ENCODE data around the gene BOLL. TPM values are rescaled to one million over a fixed set of nuclear protein-coding genes. Genes with fewer than 3 reads are reported as not detected.
"Not testable (repeated sequence)": the region's sequence is repeated elsewhere in the genome, so short reads cannot be mapped to it uniquely, and the experiment has no call there.

The BOLL gene
- total and polyA plus RNA-seq, 12 donors: not detected

GRCh38 chr2:197727011-197727410, 58.1 kb downstream of the BOLL start:
- H3K4me3 ChIP-seq: no peak overlapping the region
- H3K36me3 ChIP-seq (replicated peaks in 1 of 2): no peaks in the 10 kb centered on the region
- TF ChIP-seq CTCF (IDR thresholded peaks at IDR 0.05): no peak
- TF ChIP-seq POLR2A (IDR thresholded peaks at IDR 0.05): no peak
- no peak for DNase-seq
- H3K27me3 ChIP-seq: no peaks in the 10 kb centered on the region
- no peak overlapping the region for H3K27ac ChIP-seq
- H3K4me1 ChIP-seq (replicated peaks in 1 of 2): no peaks in the 10 kb centered on the region
- no peaks in the 10 kb centered on the region for H3K9me3 ChIP-seq (replicated peaks in 1 of 3)
- intact Hi-C loops (cut with DNase I): no loop called here

GRCh38 chr2:197717863-197718262, 67.3 kb downstream of the BOLL start:
- WGBS, 4 donors: 94 to 96% (median 95%) methylated on average over 2 of the region's 2 CpGs
- intact Hi-C loops (cut with DNase I): no loop called here
- no peaks in the 10 kb centered on the region for H3K4me1 ChIP-seq (replicated peaks in 1 of 2)
- H3K27me3 ChIP-seq: no peaks in the 10 kb centered on the region
- no peak overlapping the region for H3K4me3 ChIP-seq
- H3K9me3 ChIP-seq (replicated peaks in 1 of 3): no peaks in the 10 kb centered on the region
- no peak overlapping the region for H3K27ac ChIP-seq
- no peaks in the 10 kb centered on the region for H3K36me3 ChIP-seq (replicated peaks in 1 of 2)
- DNase-seq: no peak
- TF ChIP-seq CTCF (IDR thresholded peaks at IDR 0.05): no peak
- TF ChIP-seq POLR2A (IDR thresholded peaks at IDR 0.05): no peak

- DNase-seq: no peak
- Histone ChIP-seq H3K4me3 (no peak overlapping the region), H3K27ac (no peak overlapping the region), H3K27me3 (no peaks in the 10 kb centered on the region), H3K4me1 (replicated peaks in 1 of 2) (peaks cover 0 to 13% of the 10 kb centered on the region in 2 donors), H3K9me3 (replicated peaks in 1 of 3) (no peaks in the 10 kb centered on the region), H3K36me3 (replicated peaks in 1 of 2) (no peaks in the 10 kb centered on the region)
- intact Hi-C loops (cut with DNase I): no loop called here
- 72 to 89% (median 83%) methylated on average over 3 of the region's 3 CpGs for WGBS, 4 donors
- TF ChIP-seq CTCF (IDR thresholded peaks at IDR 0.05): no peak
These were observed 71.8 kb downstream of the BOLL start for GRCh38 chr2:197713271-197713670.

- Histone ChIP-seq H3K27me3 (no peaks in the 10 kb centered on the region), H3K4me1 (replicated peaks in 1 of 2) (peaks cover 8 to 30% of the 10 kb centered on the region in 2 donors), H3K4me3 (no peak overlapping the region), H3K27ac (no peak overlapping the region), H3K9me3 (replicated peaks in 1 of 3) (no peaks in the 10 kb centered on the region), H3K36me3 (replicated peaks in 1 of 2) (no peaks in the 10 kb centered on the region)
- DNase-seq: no peak
- no peak for TF ChIP-seq POLR2A (IDR thresholded peaks at IDR 0.05)
- intact Hi-C loops (cut with DNase I): no loop called here
These were observed 73.5 kb downstream of the BOLL start for GRCh38 chr2:197711578-197711977.

GRCh38 chr2:197710424-197711042, 74.6 kb downstream of the BOLL start:
- no peaks in the 10 kb centered on the region for H3K9me3 ChIP-seq (replicated peaks in 1 of 3)
- no peaks in the 10 kb centered on the region for H3K36me3 ChIP-seq (replicated peaks in 1 of 2)
- H3K27ac ChIP-seq: no peak overlapping the region
- H3K4me3 ChIP-seq: no peak overlapping the region
- peaks cover 14 to 36% of the 10 kb centered on the region in 2 donors for H3K4me1 ChIP-seq (replicated peaks in 1 of 2)
- TF ChIP-seq POLR2A (IDR thresholded peaks at IDR 0.05) (no peak), CTCF (IDR thresholded peaks at IDR 0.05) (no peak)
- no peaks in the 10 kb centered on the region for H3K27me3 ChIP-seq
- intact Hi-C loops (cut with DNase I): no loop called here
- DNase-seq: no peak

GRCh38 chr2:197709140-197709539, 76.0 kb downstream of the BOLL start:
- not testable (repeated sequence) for H3K4me3 ChIP-seq; H3K27me3 ChIP-seq; H3K27ac ChIP-seq; DNase-seq; H3K9me3 ChIP-seq (replicated peaks in 1 of 3); H3K36me3 ChIP-seq (replicated peaks in 1 of 2)
- 92 to 95% (median 92%) methylated on average over 7 of the region's 7 CpGs for WGBS, 4 donors
- H3K4me1 ChIP-seq (replicated peaks in 1 of 2): peaks cover 14 to 41% of the 10 kb centered on the region in 2 donors
- intact Hi-C loops (cut with DNase I): loop anchor here in 1 of 2 donors (5.0 kb wide), 1 partner anchor 68 kb away; no protein-coding TSS in a partner anchor
